Esophagus squamous epithelium (tissue), 4 donors: Measurements from ENCODE around the gene LIPE.

ENCODE experiments used
- CTCF ChIP-seq, 6 experiments: fragments of 450-650 bp in 4 of 6; fragments of 200-600 bp in 2 of 6; sonication (generic) in 2 of 6; IDR thresholded peaks; one replicate each; pipeline ENCODE4 v1.5.1; 2016 to 2019; ENCODE audit warnings: antibody characterized with exemption in 6 of 6, mild to moderate bottlenecking in 4 of 6, moderate library complexity in 4 of 6
- POLR2A ChIP-seq, 4 donors: fragments of 450-650 bp; IDR thresholded peaks; one replicate each; pipeline ENCODE4 v1.6.1; 2017; ENCODE audit warnings: antibody characterized with exemption in 4 of 4, mild to moderate bottlenecking in 4 of 4, moderate library complexity in 3 of 4

- TF ChIP-seq POLR2A (IDR thresholded peaks at IDR 0.05) (no peak), CTCF (IDR thresholded peaks at IDR 0.05) (no peak)
These were observed 65.7 kb downstream of the LIPE start for GRCh38 chr19:42361545-42361910.
